OCI-LY3 (cell line): ENCODE measurements around the gene CCSER1.

Experiments
- EZH2phosphoT487 ChIP-seq: fragments of 200-600 bp; shearing (Covaris generic); IDR thresholded peaks from 2 replicates; pipeline ENCODE4 v1.6.1; 2018; ENCODE audit warnings: antibody characterized with exemption, mixed run types, low read depth
- TF ChIP-seq, protein P1 (sequence below): fragments of 200-600, 300-600 bp; sonication (generic); IDR thresholded peaks from 2 replicates; pipeline ENCODE4 v1.5.1; 2014; ENCODE audit warnings: antibody characterized with exemption, low read length, low read depth

DNA sequence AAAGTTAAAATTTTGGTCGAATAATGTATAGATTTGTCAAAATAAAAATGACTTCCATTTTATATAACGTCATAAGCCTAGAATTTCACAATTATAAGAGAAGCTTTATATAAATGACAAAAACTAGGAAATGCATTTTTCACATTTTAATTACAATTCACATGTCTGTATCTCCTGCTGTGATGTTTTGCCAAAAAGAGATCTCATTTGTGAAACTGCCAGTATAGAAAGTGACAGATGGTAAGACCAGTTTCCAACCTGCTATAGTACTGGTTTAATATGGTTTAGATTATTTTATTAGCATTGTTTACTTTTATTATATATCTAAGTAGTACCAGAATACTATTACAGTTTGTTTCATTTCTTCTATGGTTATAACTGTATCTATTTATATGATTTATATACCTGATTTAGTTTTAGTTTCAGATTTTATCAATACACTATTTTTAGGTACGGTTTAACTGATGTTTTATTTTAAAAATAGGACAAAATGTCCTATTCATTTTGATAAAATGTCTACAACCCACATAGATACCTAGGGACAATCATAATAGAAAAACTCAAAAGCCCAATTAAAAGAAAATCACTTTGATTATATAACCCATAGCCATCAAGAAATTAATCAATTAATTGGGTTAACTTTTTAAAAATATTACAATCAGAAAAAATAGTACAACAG is 5.4 kb upstream of the CCSER1 start:
- TF ChIP-seq, protein P1, sequence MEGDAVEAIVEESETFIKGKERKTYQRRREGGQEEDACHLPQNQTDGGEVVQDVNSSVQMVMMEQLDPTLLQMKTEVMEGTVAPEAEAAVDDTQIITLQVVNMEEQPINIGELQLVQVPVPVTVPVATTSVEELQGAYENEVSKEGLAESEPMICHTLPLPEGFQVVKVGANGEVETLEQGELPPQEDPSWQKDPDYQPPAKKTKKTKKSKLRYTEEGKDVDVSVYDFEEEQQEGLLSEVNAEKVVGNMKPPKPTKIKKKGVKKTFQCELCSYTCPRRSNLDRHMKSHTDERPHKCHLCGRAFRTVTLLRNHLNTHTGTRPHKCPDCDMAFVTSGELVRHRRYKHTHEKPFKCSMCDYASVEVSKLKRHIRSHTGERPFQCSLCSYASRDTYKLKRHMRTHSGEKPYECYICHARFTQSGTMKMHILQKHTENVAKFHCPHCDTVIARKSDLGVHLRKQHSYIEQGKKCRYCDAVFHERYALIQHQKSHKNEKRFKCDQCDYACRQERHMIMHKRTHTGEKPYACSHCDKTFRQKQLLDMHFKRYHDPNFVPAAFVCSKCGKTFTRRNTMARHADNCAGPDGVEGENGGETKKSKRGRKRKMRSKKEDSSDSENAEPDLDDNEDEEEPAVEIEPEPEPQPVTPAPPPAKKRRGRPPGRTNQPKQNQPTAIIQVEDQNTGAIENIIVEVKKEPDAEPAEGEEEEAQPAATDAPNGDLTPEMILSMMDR = no peak
- TF ChIP-seq EZH2phosphoT487 = no peak
